Retinal pigment epithelial cell (primary cell): ENCODE data around the gene FLII.

Source experiments
- DNase-seq: peaks from one replicate; pipeline ENCODE4 v3.0.0-alpha.2; 2010; ENCODE audit warnings: low read depth
- H3K4me3 ChIP-seq: 2 replicates; pipeline ENCODE4 v1.5.1; 2011; ENCODE audit warnings: mild to moderate bottlenecking, low read length, control low read depth, moderate library complexity
- CTCF ChIP-seq: conservative IDR thresholded peaks from 2 replicates; pipeline ENCODE4 v1.5.1; 2011; ENCODE audit warnings: low read depth, low read length, control low read depth, inconsistent platforms

Gene FLII

GRCh38 chr17:18203308-18203707 is 55.2 kb downstream of the FLII start:
- H3K4me3 ChIP-seq, result no peak overlapping the region
- no peak for TF ChIP-seq CTCF
- DNase-seq, result no peak

- H3K4me3 ChIP-seq, result no peak overlapping the region
- TF ChIP-seq CTCF, result no peak
- DNase-seq, result no peak
Observed at GRCh38 chr17:18201108-18201507, 57.4 kb downstream of the FLII start.

GRCh38 chr17:18198530-18198929 is 60.0 kb downstream of the FLII start:
- TF ChIP-seq CTCF, result no peak
- DNase-seq, result no peak
- H3K4me3 ChIP-seq, result no peak overlapping the region

GRCh38 chr17:18197535-18198194 is 60.9 kb downstream of the FLII start:
- no peak overlapping the region for H3K4me3 ChIP-seq
- no peak for TF ChIP-seq CTCF
- no peak for DNase-seq

- no peak for DNase-seq
Observed at GRCh38 chr17:18195246-18195645, 63.3 kb downstream of the FLII start.

More at GRCh38 chr17:18195246-18195645, 63.3 kb downstream of the FLII start:
- H3K4me3 ChIP-seq, result no peak overlapping the region
- no peak for TF ChIP-seq CTCF
